Caco-2 (cell line): Measurements from ENCODE around the gene PITPNM3. TPM values are rescaled to one million over a fixed set of nuclear protein-coding genes. Genes with fewer than 3 reads are reported as not detected.

ENCODE experiments used
- BruUV-seq: library from RNA; stranded (reverse); fragments of 400-500 nt; replicated peaks from 2 replicates; lab custom pipeline; 2021; lab: Mats Ljungman, UMichigan
- CTCF ChIA-PET: fragments of 300-600 bp; sonication (Branson Sonifier 250); formaldehyde crosslinking; loops from one replicate; lab custom pipeline; 2022; ENCODE audit warnings: antibody characterized with exemption; lab: Charles Lee
- POLR2A ChIA-PET: fragments of 300-600 bp; sonication (Branson Sonifier 250); formaldehyde crosslinking; loops from one replicate; lab custom pipeline; 2022; ENCODE audit warnings: antibody characterized with exemption; lab: Charles Lee
- DNase-seq, 2 experiments: peaks; one replicate each; pipeline versions ENCODE4 v3.0.0 to v3.0.0-alpha.2; 2020 to 2022
- H3K27me3 ChIP-seq: replicated peaks from 2 replicates; pipeline ENCODE4 v1.6.0; 2011; ENCODE audit warnings: low read length; ENCODE audit not compliant: control insufficient read depth, insufficient read depth
- H3K36me3 ChIP-seq: 2 replicates; pipeline ENCODE4 v1.5.1; 2011; ENCODE audit warnings: low read length; ENCODE audit not compliant: control insufficient read depth, insufficient read depth
- H3K4me1 ChIP-seq: fragments of 250-450 bp; sonication (Bioruptor Pico); 2 replicates; pipeline ENCODE4 v1.5.1; 2020; ENCODE audit warnings: mild to moderate bottlenecking
- H3K4me3 ChIP-seq: 2 replicates; pipeline ENCODE4 v1.5.1; 2011; ENCODE audit warnings: low read depth, mild to moderate bottlenecking, control low read depth, low read length
- H3K9me3 ChIP-seq: fragments of 250-450 bp; sonication (Bioruptor Pico); 2 replicates; pipeline ENCODE4 v1.5.1; 2020; ENCODE audit warnings: mild to moderate bottlenecking, moderate library complexity
- H3K27ac Mint-ChIP-seq: one replicate; pipeline ENCODE4 v1.8.0; 2022; ENCODE audit warnings: mixed read lengths; ENCODE audit not compliant: unreplicated experiment
- H3K27me3 Mint-ChIP-seq: one replicate; pipeline ENCODE4 v1.8.0; 2022; ENCODE audit warnings: mixed read lengths; ENCODE audit not compliant: insufficient read depth, unreplicated experiment
- H3K36me3 Mint-ChIP-seq: one replicate; pipeline ENCODE4 v1.8.0; 2022; ENCODE audit warnings: mild to moderate bottlenecking, mixed read lengths; ENCODE audit not compliant: insufficient read depth, unreplicated experiment
- H3K4me1 Mint-ChIP-seq: one replicate; pipeline ENCODE4 v1.8.0; 2022; ENCODE audit warnings: low read depth, mixed read lengths; ENCODE audit not compliant: unreplicated experiment
- H3K4me3 Mint-ChIP-seq: one replicate; pipeline ENCODE4 v1.8.0; 2022; ENCODE audit warnings: mild to moderate bottlenecking, moderate library complexity, mixed read lengths; ENCODE audit not compliant: unreplicated experiment
- H3K9me3 Mint-ChIP-seq: one replicate; pipeline ENCODE4 v1.8.0; 2022; ENCODE audit warnings: mixed read lengths; ENCODE audit not compliant: unreplicated experiment
- CTCF ChIP-seq, 2 experiments: fragments of 200-600 bp in 1 of 2; IDR thresholded peaks; 1 replicate in 1 of 2; 2 replicates in 1 of 2; pipeline versions ENCODE4 v1.5.1 to v1.8.0; 2011 to 2022; ENCODE audit warnings: antibody characterized with exemption in 1 of 2, control low read depth in 1 of 2, inconsistent platforms in 1 of 2, low read depth in 1 of 2, low read length in 1 of 2, mild to moderate bottlenecking in 1 of 2, moderate library complexity in 1 of 2; ENCODE audit not compliant: insufficient read depth in 1 of 2, severe bottlenecking in 1 of 2, unreplicated experiment in 1 of 2
- intact Hi-C: fragments of 100-400 bp; cut with micrococcal nuclease; formaldehyde crosslinking; loops from one replicate; pipeline ENCODE4 v1.10.0; 2022; ENCODE audit not compliant: unreplicated experiment
- total RNA-seq: library from RNA; stranded (reverse); gene quantifications from 2 replicates; pipeline ENCODE4 v1.2.3, GENCODE V29; 2022

The PITPNM3 gene
- total RNA-seq, 1 experiment from 2014 or later: 0.50 TPM

- no peaks in the 10 kb centered on the region for H3K9me3 ChIP-seq
- POLR2A ChIA-PET: no interaction called here
- Mint-ChIP-seq H3K27me3 (no peaks in the 10 kb centered on the region), H3K4me1 (no peaks in the 10 kb centered on the region), H3K36me3 (no peaks in the 10 kb centered on the region), H3K4me3 (no peak overlapping the region), H3K9me3 (no peaks in the 10 kb centered on the region), H3K27ac (no peak overlapping the region)
- DNase-seq: no peak
- intact Hi-C loops: loop anchor here (10.0 kb wide), 1 partner anchor 86 kb away; no protein-coding TSS in a partner anchor
- BruUV-seq: no TSS peak
- no peaks in the 10 kb centered on the region for H3K36me3 ChIP-seq
- no peak overlapping the region for H3K4me3 ChIP-seq
- CTCF ChIA-PET: no interaction called here
- no peaks in the 10 kb centered on the region for H3K27me3 ChIP-seq
- no peak for TF ChIP-seq CTCF (IDR thresholded peaks at IDR 0.05; ENCODE audit: insufficient read depth in 1 of 2, low read depth in 1 of 2, low read length in 1 of 2, severe bottlenecking in 1 of 2, unreplicated experiment in 1 of 2)
- H3K4me1 ChIP-seq: no peaks in the 10 kb centered on the region
These were observed 4.1 kb upstream of the PITPNM3 start for GRCh38 chr17:6560496-6560895.

DNA sequence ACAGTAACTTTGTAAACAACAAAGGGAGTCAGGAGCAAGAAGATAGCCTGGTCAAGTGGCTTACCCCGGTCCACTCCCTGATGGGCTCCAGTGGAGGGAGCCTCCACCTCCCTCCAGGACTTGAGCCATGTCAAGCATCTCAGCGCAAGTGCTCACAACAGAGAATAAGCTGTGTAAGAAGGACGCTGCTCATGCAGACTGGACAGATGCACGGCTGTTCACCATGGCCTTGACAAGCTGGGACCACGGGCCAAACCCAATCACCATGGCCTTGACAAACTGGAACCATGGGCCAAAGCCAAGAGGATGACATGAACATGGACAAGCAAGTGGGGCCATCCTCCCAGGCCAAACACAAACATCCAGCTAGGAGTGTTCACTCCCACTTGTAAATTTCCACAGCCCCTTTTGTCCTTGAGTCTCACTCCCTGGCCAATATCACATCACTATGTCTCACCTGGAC lies 3.4 kb upstream of the PITPNM3 start:
- intact Hi-C loops: loop anchor here (10.0 kb wide), 1 partner anchor 85 kb away; no protein-coding TSS in a partner anchor
- no peak for DNase-seq
- H3K27me3 Mint-ChIP-seq: no peaks in the 10 kb centered on the region
- no peak overlapping the region for H3K4me3 Mint-ChIP-seq
- H3K27me3 ChIP-seq: no peaks in the 10 kb centered on the region
- H3K4me1 Mint-ChIP-seq: no peaks in the 10 kb centered on the region
- no peaks in the 10 kb centered on the region for H3K36me3 ChIP-seq
- CTCF ChIA-PET: no interaction called here
- no peaks in the 10 kb centered on the region for H3K9me3 ChIP-seq
- H3K4me1 ChIP-seq: no peaks in the 10 kb centered on the region
- no peak overlapping the region for H3K27ac Mint-ChIP-seq
- H3K9me3 Mint-ChIP-seq: no peaks in the 10 kb centered on the region
- POLR2A ChIA-PET: no interaction called here
- no peak for TF ChIP-seq CTCF (IDR thresholded peaks at IDR 0.05; ENCODE audit: insufficient read depth in 1 of 2, low read depth in 1 of 2, low read length in 1 of 2, severe bottlenecking in 1 of 2, unreplicated experiment in 1 of 2)
- no peaks in the 10 kb centered on the region for H3K36me3 Mint-ChIP-seq
- BruUV-seq: no TSS peak
- H3K4me3 ChIP-seq: no peak overlapping the region

- POLR2A ChIA-PET: no interaction called here
- H3K4me3 Mint-ChIP-seq: no peak overlapping the region
These were observed 2.8 kb upstream of the PITPNM3 start for GRCh38 chr17:6558932-6559752.

More at GRCh38 chr17:6558932-6559752, 2.8 kb upstream of the PITPNM3 start:
- Histone ChIP-seq H3K36me3 (no peaks in the 10 kb centered on the region), H3K4me1 (no peaks in the 10 kb centered on the region), H3K9me3 (no peaks in the 10 kb centered on the region), H3K4me3 (no peak overlapping the region), H3K27me3 (no peaks in the 10 kb centered on the region)
- no peak for TF ChIP-seq CTCF (IDR thresholded peaks at IDR 0.05; ENCODE audit: insufficient read depth in 1 of 2, low read depth in 1 of 2, low read length in 1 of 2, severe bottlenecking in 1 of 2, unreplicated experiment in 1 of 2)
- no peak overlapping the region for H3K27ac Mint-ChIP-seq
- CTCF ChIA-PET: no interaction called here
- BruUV-seq: no TSS peak
- H3K27me3 Mint-ChIP-seq: no peaks in the 10 kb centered on the region
- no peaks in the 10 kb centered on the region for H3K9me3 Mint-ChIP-seq
- H3K36me3 Mint-ChIP-seq: no peaks in the 10 kb centered on the region
- H3K4me1 Mint-ChIP-seq: no peaks in the 10 kb centered on the region
- no peak for DNase-seq
- intact Hi-C loops: no loop called here
